HepG2 (cell line): ENCODE results near the gene GCLC. TPM values are rescaled to one million over a fixed set of nuclear protein-coding genes. Genes with fewer than 3 reads are reported as not detected.

ENCODE experiments used
- BRD4 ChIP-seq: sonication (generic); formaldehyde crosslinking; IDR thresholded peaks from 2 replicates; pipeline ENCODE4 v1.4.0; 2020; ENCODE audit warnings: missing genetic modification reagents
- CREM ChIP-seq, 2 experiments: sonication (generic) in 1 of 2; formaldehyde crosslinking in 1 of 2; IDR thresholded peaks; 2 replicates each; pipeline versions ENCODE4 v1.4.0 to v1.6.1; 2016 to 2020; ENCODE audit warnings: antibody characterized with exemption in 1 of 2, mild to moderate bottlenecking in 1 of 2, missing genetic modification reagents in 1 of 2
- FLYWCH1 ChIP-seq: sonication (generic); formaldehyde crosslinking; IDR thresholded peaks from 2 replicates; pipeline ENCODE4 v1.8.1; 2023; ENCODE audit warnings: mild to moderate bottlenecking, missing genetic modification reagents
- HDAC2 ChIP-seq: sonication (generic); formaldehyde crosslinking; IDR thresholded peaks from 2 replicates; pipeline ENCODE4 v1.4.0; 2020; ENCODE audit warnings: missing genetic modification reagents
- HNRNPUL1 ChIP-seq: fragments of 200-400 bp; formaldehyde crosslinking; IDR thresholded peaks from 2 replicates; pipeline ENCODE4 v1.6.1; 2017; ENCODE audit warnings: low read depth, mild to moderate bottlenecking, low read length, moderate library complexity
- MEIS2 ChIP-seq: sonication (generic); formaldehyde crosslinking; IDR thresholded peaks from 2 replicates; pipeline ENCODE4 v1.9.0; 2021; ENCODE audit warnings: mild to moderate bottlenecking, missing genetic modification reagents
- REL ChIP-seq: sonication (generic); formaldehyde crosslinking; conservative IDR thresholded peaks from 2 replicates; pipeline ENCODE4 v1.8.0; 2022; ENCODE audit warnings: mild to moderate bottlenecking, missing genetic modification reagents, moderate library complexity
- SALL2 ChIP-seq: sonication (generic); formaldehyde crosslinking; IDR thresholded peaks from 2 replicates; pipeline ENCODE4 v1.8.1; 2023; ENCODE audit warnings: mild to moderate bottlenecking, missing genetic modification reagents, inconsistent platforms
- SMC3 ChIP-seq: IDR thresholded peaks from 2 replicates; pipeline ENCODE4 v1.6.1; 2011; ENCODE audit warnings: low read length, improper control_type of control experiment
- TBL1XR1 ChIP-seq: fragments of 150-350 bp; IDR thresholded peaks from 2 replicates; pipeline ENCODE4 v1.6.1; 2014; ENCODE audit warnings: borderline replicate concordance, low read length; ENCODE audit not compliant: partially characterized antibody
- WIZ ChIP-seq: sonication (generic); formaldehyde crosslinking; IDR thresholded peaks from 2 replicates; pipeline ENCODE4 v1.5.1; 2020; ENCODE audit warnings: mild to moderate bottlenecking, missing genetic modification reagents
- ZNF121 ChIP-seq: sonication (generic); formaldehyde crosslinking; IDR thresholded peaks from 2 replicates; pipeline ENCODE4 v1.5.0; 2020; ENCODE audit warnings: mild to moderate bottlenecking, missing genetic modification reagents
- ZNF235 ChIP-seq: sonication (generic); formaldehyde crosslinking; IDR thresholded peaks from 2 replicates; pipeline ENCODE4 v1.8.1; 2023; ENCODE audit warnings: mild to moderate bottlenecking, missing genetic modification reagents, borderline replicate concordance
- ZNF274 ChIP-seq: sonication (generic); formaldehyde crosslinking; IDR thresholded peaks from 2 replicates; pipeline ENCODE4 v1.5.1; 2020; ENCODE audit warnings: mild to moderate bottlenecking, missing genetic modification reagents
- ZNF317 ChIP-seq: sonication (generic); formaldehyde crosslinking; IDR thresholded peaks from 2 replicates; pipeline ENCODE4 v1.5.0; 2020; ENCODE audit warnings: mild to moderate bottlenecking, missing genetic modification reagents
- ZNF562 ChIP-seq: sonication (generic); formaldehyde crosslinking; IDR thresholded peaks from 2 replicates; pipeline ENCODE4 v1.8.0; 2022; ENCODE audit warnings: missing genetic modification reagents, borderline replicate concordance
- ZNF619 ChIP-seq: sonication (generic); formaldehyde crosslinking; IDR thresholded peaks from 2 replicates; pipeline ENCODE4 v1.4.0; 2020; ENCODE audit warnings: mild to moderate bottlenecking, missing genetic modification reagents
- ZNF740 ChIP-seq: sonication (generic); formaldehyde crosslinking; IDR thresholded peaks from 2 replicates; pipeline ENCODE4 v1.4.0; 2020; ENCODE audit warnings: missing genetic modification reagents
- ZNF768 ChIP-seq: sonication (generic); formaldehyde crosslinking; IDR thresholded peaks from 2 replicates; pipeline ENCODE4 v1.4.0; 2020; ENCODE audit warnings: missing genetic modification reagents
- polyA plus RNA-seq, 8 experiments: library from polyadenylated mRNA; depleted of rRNA in 3 of 8; stranded (reverse) in 7 of 8; unstranded in 1 of 8; fragments of >200 nt; fragmentation: Illumina TruSeq in 4 of 8; extraction: Trizol in 4 of 8; gene quantifications; 2 replicates each; pipeline versions ENCODE4 v1.2.1 to v1.2.3, GENCODE V29; 2011 to 2016; ENCODE audit warnings: low read depth in 4 of 8, missing spikeins in 1 of 8, mixed read lengths in 1 of 8; ENCODE audit not compliant: insufficient read depth in 1 of 8
- total RNA-seq, 5 experiments: library from RNA; depleted of rRNA; stranded (reverse); fragments of >200 nt; fragmentation: Illumina TruSeq; extraction: Trizol; gene quantifications; 2 replicates each; pipeline ENCODE4 v1.2.3, GENCODE V29; 2016; ENCODE audit warnings: low read depth in 1 of 5
- TF ChIP-seq, protein P1 (sequence below): sonication (generic); formaldehyde crosslinking; IDR thresholded peaks from 2 replicates; pipeline ENCODE4 v1.9.0; 2021; ENCODE audit warnings: missing genetic modification reagents, borderline replicate concordance
- TF ChIP-seq, protein P2 (sequence below): sonication (generic); formaldehyde crosslinking; IDR thresholded peaks from 2 replicates; pipeline ENCODE4 v1.5.0; 2020; ENCODE audit warnings: mild to moderate bottlenecking, missing genetic modification reagents, moderate library complexity

Gene GCLC
- total and polyA plus RNA-seq, 2 of the 13 experiments (the other 11 are each of a cell fraction or from before 2014, with no cell fraction given), result 35.3 to 84.6 TPM

DNA sequence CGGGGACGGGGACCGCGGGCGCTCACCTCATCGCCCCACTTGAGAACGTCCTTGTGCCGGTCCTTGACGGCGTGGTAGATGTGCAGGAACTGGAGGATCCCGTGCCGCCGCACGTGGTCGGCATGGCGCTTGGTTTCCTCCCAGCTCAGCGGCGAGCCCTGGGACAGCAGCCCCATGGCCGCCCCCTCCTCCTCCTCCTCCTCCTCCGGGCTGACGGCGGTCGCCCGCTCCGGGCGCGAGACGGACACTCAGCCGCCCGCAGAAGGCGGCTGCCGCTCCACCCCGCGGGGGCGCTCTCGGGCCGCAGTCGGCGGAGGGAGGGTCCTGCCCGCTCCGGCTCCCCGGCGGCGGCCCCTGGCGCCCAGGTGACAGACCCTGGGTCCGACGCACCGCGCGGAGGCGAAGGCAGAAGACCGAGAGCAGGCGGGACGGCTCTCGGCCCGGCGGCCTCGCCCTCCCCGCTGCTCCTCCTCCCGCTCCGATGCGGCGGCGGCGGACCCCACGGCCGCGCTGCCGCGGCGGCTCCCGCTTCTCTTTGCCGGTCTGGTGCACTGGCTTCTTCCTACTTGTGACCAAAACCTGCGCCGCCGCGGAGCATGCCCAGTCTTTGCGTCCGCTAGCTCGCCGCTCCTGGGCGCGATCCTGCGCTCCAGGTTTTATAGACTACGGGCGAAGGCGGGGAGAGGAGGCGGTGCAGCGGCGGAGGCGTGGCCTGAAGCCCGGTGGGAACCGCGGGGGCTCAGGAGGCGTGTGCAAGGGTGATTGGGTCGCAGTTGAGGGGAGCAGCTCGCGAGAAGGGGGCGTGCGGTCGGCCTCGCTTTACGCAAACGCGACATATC lies at the start of gene GCLC (continued):
- TF ChIP-seq, protein P1, sequence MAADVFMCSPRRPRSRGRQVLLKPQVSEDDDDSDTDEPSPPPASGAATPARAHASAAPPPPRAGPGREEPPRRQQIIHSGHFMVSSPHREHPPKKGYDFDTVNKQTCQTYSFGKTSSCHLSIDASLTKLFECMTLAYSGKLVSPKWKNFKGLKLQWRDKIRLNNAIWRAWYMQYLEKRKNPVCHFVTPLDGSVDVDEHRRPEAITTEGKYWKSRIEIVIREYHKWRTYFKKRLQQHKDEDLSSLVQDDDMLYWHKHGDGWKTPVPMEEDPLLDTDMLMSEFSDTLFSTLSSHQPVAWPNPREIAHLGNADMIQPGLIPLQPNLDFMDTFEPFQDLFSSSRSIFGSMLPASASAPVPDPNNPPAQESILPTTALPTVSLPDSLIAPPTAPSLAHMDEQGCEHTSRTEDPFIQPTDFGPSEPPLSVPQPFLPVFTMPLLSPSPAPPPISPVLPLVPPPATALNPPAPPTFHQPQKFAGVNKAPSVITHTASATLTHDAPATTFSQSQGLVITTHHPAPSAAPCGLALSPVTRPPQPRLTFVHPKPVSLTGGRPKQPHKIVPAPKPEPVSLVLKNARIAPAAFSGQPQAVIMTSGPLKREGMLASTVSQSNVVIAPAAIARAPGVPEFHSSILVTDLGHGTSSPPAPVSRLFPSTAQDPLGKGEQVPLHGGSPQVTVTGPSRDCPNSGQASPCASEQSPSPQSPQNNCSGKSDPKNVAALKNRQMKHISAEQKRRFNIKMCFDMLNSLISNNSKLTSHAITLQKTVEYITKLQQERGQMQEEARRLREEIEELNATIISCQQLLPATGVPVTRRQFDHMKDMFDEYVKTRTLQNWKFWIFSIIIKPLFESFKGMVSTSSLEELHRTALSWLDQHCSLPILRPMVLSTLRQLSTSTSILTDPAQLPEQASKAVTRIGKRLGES, result peak; percentile 48; the same call in 1 of the 2 replicates
- peak; percentile 28; the same call in 1 of the 2 replicates for TF ChIP-seq SMC3
- TF ChIP-seq, protein P2, sequence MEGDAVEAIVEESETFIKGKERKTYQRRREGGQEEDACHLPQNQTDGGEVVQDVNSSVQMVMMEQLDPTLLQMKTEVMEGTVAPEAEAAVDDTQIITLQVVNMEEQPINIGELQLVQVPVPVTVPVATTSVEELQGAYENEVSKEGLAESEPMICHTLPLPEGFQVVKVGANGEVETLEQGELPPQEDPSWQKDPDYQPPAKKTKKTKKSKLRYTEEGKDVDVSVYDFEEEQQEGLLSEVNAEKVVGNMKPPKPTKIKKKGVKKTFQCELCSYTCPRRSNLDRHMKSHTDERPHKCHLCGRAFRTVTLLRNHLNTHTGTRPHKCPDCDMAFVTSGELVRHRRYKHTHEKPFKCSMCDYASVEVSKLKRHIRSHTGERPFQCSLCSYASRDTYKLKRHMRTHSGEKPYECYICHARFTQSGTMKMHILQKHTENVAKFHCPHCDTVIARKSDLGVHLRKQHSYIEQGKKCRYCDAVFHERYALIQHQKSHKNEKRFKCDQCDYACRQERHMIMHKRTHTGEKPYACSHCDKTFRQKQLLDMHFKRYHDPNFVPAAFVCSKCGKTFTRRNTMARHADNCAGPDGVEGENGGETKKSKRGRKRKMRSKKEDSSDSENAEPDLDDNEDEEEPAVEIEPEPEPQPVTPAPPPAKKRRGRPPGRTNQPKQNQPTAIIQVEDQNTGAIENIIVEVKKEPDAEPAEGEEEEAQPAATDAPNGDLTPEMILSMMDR, result peak; percentile 76
- peak; percentile 93 for TF ChIP-seq SALL2 (CRISPR knock-in tag)
- no peak for TF ChIP-seq ZNF317 (CRISPR knock-in tag)
- TF ChIP-seq FLYWCH1 (CRISPR knock-in tag), result 0 out of 2 replicates have a peak, but pooled peaks have one; percentile 41
- TF ChIP-seq HNRNPUL1, result peak; percentile 42; the same call in 1 of the 2 replicates
- TF ChIP-seq TBL1XR1, result no peak
- TF ChIP-seq REL (CRISPR knock-in tag), result peak; percentile 85
- TF ChIP-seq CREM (IDR thresholded peaks at IDR 0.05), result peak; percentile 61; the same call in 1 of the 2 replicates
- TF ChIP-seq CREM (CRISPR knock-in tag; IDR thresholded peaks at IDR 0.05), result 0 out of 2 replicates have a peak, but pooled peaks have one; percentile 24
- peak; percentile 69 for TF ChIP-seq ZNF740 (CRISPR knock-in tag)
- 0 out of 2 replicates have a peak, but pooled peaks have one; percentile 69 for TF ChIP-seq ZNF562 (CRISPR knock-in tag)
- TF ChIP-seq BRD4, result peak; percentile 42; the same call in 1 of the 2 replicates
- peak; percentile 85 for TF ChIP-seq WIZ
- peak; percentile 56 for TF ChIP-seq ZNF274 (CRISPR knock-in tag)
- TF ChIP-seq HDAC2, result peak; percentile 85
- TF ChIP-seq ZNF235, result peak; percentile 96
- no peak; the same call in 1 of the 2 replicates for TF ChIP-seq ZNF768 (CRISPR knock-in tag)
- peak; percentile 37; the same call in 1 of the 2 replicates for TF ChIP-seq ZNF121 (CRISPR knock-in tag)
- peak; percentile 74; the same call in 1 of the 2 replicates for TF ChIP-seq MEIS2 (CRISPR knock-in tag)
- no peak for TF ChIP-seq ZNF619 (CRISPR knock-in tag)
